OCI-M2 (cell line): ENCODE results near the gene BTF3.
"Not testable (repeated sequence)": the region's sequence is repeated elsewhere in the genome, so short reads cannot be mapped to it uniquely, and the experiment has no call there.

Source experiments
- DNase-seq: peaks from one replicate; lab custom pipeline; 2025; ENCODE audit not compliant: unreplicated experiment; lab: John Stamatoyannopoulos, UW

The BTF3 gene

DNA sequence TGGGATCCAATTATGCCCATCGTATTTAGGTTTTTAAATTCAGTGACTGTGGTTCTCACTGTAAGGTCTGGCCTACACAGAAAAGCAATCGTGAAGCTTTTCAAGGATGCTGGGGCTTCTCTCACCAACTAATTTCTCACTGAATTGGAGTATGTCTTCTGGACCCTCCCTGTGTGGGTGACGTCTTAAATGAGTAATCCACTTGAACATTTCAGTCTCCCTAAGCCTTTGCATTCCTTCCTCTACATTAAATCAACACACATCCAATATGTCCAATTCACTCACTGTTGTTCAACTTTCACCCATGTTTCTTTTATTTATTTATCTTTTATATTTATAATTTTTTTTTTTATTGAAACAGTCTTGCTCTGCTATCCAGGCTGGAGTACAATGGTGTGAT lies 12.5 kb upstream of the BTF3 start:
- DNase-seq, result no peak

DNA sequence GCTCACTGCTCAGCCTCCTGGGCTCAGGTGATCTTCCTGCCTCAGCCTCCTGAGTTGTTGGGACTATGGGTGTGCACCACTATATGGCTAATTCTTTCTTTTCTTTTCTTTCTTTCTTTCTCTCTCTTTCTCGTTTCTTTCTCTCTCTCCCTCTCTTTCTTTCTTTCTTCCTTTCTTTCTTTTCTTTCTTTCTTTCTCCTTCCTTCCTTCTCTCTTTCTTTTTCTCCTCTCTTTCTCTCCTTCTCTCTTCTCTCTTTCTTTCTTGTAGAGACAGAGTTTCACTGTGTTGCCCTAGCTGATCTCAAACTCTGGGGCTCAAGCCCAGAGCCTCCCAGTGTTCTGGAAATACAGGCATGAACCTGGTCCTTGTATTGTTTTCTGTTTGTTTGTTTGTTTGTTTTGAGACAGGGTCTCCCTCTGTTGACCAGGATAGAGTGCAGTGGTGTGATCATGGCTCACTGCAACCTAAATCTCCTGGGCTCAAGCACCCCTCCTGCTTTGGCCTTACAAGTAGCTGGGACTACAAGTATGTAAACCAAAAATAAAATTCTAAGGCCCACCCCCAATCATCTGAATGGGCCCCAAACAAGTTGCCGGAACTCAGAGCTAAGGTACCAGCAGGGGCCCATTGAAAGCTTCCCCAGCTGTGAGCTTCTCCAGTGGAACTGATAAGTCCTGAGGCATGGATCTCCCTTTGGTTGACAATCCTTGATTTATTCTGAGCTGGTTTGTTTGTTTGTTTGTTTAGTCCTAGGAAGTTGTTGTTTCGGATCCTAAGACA lies 11.9 kb upstream of the BTF3 start:
- DNase-seq, result no peak

DNA sequence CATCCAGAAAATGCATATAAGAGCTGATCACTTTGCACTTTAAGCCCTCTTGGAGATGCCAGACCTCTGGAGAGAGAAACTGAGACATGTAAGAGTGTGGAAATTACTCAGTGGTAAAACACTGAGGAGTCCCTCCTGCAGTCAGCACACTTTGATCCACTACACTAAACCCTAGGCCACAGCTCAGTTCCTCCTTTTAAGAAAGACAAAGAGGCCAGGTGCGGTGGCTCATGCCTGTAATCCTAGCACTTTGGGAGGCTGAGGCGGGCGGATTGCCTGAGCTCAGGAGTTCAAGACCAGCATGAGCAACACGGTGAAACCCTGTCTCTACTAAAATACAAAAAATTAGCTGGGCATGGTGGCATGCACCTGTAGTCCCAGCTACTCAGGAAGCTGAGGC lies 11.0 kb upstream of the BTF3 start:
- DNase-seq, result not testable (repeated sequence)

DNA sequence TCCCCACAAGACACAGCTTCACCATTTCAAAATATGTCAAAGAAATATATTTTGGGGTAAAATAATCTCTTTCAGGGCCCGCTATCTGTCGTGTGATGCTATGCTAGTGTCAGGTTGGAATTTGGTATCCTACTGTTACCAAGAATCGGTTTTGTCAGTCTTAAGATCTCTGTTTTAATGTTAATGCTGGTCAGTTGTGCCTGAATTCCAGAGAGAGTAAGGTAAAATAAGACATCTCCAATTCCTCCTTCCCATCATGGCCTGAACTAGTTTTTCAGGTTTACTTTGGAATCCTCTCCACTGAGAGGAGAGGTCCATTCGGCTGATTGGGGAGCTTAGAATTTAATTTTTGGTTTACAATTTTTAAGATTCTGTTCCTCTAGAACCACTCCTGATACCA lies 10.4 kb upstream of the BTF3 start:
- no peak for DNase-seq

DNA sequence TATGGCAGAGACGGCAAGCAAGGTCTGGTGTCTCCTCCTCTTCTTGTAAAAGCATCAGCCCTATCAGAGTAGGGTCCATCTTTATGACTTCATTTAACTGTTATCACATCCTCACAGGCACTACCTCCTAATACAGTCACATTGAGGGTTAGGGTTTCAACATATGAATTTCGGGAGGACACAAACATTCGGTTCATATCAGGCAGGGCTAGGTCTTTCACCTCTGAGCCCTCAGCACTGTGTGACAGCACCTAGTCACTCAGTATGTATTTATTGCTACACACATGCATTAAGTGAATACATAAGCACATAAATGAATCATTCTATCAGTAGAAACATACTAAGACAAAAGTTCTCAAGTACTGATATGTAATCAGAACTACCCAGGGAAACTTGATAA lies 9.4 kb upstream of the BTF3 start:
- no peak for DNase-seq

DNA sequence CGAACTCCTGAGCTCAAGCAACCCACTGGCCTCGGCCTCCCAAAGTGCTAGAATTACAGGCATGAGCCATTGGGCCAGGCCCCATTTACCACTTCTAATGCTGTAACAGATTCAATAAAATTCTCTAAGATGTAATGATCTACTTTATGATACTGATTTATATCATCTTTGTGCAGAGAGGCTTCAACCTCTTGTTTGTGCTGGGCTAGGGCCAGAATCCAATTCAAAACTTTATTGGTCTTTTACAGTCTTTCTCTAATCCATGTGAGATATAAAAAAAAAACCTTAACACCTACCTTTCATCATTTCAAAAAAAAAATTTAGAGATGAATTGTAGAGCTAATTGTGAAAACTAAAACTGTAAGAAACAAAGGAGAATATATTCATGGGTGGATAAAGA lies 8.2 kb upstream of the BTF3 start:
- DNase-seq, result no peak

DNA sequence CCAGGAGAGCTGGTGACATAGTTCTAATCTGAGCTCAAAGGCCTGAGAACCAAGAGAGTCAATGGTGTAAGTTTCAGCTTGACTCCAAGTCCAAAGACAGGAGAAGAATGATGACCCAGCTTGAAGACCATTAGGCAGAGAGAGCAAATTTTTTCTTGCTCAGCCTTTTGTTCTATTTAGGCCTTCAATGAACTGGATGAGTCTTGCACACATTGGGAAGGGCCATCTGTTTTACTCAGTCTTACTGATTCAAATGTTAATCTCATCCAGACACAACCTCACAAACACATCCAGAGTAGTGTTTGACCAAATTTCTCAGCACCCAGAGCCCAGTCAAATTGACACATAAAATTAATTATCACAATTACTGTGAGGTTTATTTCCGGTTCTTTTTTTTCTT lies 7.1 kb upstream of the BTF3 start:
- DNase-seq, result no peak

DNA sequence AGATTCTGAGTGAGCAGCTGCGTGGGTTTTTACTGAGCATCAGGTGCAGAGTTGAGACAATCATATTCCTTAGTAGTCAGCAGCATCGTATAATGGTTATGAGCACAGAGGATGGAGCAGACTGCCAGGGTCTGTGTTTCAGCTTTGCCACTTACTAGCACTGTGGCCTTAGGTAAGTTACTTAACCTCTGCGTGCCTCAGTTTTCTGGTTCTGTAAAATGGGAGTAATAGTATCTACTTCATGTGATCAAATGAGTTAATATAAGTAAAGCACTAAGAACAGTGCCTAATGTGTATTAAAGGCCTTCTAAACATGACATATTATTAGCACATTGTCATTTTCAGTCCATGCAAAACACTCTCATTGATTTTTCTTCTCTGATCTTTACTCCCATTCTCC lies 4.8 kb upstream of the BTF3 start:
- DNase-seq, result no peak

DNA sequence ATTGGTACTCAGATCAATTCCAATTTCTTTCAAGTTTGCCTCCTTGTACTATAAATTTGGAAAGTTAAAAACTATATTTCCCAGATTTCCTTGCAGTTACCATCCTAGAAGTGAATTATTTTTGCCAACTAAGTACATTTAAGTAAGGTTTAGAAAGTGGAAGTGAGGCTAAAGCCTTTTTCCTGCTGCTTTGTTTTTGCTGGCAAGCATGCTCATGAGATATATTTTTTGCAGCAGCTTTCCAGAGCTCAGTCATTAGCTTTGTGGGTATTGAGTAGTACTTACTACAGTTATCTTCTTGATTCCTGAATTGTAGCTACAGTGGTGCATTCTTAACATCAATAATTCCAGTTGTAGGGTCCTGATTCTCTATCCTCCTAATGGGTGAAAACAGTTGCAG lies 3.5 kb upstream of the BTF3 start:
- DNase-seq, result no peak

DNA sequence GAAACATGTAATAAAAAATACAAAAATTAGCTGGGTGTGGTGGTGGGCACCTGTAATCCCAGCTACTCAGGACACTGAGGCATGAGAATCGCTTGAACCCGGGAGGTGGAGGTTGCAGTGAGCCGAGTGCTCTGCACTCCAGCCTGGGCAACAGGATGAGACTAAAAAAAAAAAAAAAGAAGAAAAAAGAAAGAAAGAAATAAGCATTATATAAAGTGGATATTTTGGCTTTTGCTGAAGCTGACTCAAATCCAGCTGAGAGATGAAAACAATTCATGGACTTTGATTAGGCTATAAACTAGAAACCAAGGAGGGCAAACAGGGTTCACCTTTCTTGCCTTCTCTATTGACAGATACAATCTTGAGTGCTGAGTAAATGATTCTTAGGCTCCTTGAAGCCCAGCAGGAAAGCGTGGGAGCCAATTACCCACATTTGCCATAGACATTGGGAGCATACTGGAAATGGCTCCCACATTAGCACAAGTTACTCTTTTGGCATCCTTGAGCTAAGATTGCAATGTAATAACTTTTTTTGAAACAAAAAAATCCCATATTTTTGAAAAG lies 2.4 kb upstream of the BTF3 start:
- DNase-seq, result no peak

DNA sequence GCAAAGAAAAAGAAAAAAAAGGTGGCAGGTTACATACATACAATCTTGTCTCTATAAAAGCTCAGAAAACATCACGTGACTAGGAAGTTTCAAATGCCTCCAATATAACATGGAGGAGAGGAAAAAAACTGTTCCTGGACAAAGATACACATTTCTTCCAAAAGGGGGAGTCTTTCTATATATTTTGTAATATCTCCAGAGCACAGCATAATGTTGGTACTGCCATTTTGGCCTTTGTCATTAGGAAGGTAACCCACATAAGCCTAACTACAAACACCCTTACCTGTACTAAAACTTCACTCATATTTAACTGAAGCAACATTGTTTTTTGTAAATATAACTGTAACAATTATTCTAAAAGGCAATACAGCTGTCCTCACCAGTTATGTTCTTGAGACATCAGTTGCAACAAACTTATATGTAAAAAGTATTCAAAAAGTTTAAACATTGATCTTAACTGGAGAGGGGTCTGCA lies 1.2 kb upstream of the BTF3 start:
- peak; percentile 25 for DNase-seq

DNA sequence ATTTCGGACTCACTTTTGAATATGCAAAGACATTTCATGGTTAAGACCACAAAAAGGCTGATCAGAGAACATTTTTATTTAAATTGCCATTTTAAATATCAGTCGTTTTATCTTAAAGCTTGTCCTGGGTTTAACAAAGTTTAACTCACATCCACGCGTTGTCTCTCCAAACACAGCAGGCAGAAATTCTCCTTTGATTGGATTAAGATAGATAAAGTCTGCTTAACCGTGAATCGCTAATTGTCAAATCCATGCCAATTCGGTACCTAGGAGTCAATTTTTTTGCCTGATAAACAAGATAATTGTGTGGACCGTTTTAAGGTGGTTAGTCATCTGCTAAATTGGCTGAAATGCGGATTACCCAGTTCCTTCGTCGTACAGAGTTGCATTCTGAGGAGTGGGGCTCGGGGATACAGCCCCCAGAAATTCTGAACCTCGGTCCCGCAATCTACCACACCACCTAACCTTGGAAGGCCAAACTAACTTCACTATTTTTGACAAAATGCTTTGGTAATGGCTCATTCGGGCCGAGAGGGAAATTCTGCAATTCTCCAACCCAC lies 665 bp upstream of the BTF3 start:
- no peak for DNase-seq

DNA sequence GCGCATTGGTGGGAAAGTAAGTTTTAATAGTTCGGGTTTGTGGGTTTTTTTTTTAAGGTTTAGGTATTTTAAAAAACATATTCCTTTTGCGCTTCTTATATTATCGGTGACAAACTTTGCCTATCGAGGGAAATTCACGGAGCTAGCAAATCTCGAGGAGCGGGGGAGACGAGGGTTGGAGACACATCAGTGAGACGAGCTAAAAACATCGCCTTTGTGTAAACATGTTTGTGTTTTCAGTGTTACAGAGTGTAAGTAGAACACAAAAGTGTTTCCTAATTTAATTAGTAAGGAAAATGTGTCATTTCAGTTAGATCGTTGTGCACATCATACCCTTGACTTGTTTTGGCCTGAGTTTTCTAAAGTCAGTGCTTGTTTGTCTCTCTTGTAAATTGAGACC lies 945 bp downstream of the BTF3 start:
- DNase-seq, result no peak

DNA sequence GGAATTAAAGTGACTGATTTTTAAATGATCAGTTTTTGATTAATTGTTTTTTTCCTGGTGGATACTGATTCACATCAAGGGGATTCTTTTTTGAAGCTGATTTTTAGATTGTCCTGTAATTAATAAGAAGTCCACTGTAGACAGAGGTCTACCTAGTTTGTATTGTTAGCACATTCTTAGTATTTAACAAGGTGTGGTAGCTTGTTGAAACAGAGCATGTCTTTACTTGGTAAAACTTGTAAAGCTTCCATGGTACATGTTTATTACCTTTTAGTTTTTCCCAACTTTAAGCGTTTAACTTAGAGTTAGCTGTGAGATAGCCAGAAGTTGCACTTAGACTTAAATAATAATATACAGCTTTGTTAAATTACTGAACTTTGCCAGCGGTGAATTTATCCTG lies 1.5 kb downstream of the BTF3 start:
- no peak for DNase-seq

DNA sequence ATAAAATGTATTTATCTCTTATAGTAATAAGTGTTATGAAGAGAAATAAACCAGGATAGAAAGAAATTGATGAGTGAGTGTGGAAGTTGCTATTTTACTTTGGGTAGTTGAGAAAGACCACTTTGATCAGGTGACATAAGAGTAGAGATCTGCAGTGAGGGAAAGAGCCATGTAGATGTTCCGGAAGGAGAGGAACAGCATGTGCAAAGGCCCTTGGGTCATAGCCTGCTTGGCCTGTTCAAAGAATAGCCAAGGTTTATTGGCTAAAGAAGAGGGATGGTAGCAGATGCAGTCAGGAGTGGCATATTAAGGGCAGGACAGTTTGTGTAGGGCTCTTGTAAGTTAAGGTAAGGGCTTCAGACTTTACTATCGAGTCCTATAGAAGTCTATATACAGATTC lies 3.2 kb downstream of the BTF3 start:
- DNase-seq, result no peak

DNA sequence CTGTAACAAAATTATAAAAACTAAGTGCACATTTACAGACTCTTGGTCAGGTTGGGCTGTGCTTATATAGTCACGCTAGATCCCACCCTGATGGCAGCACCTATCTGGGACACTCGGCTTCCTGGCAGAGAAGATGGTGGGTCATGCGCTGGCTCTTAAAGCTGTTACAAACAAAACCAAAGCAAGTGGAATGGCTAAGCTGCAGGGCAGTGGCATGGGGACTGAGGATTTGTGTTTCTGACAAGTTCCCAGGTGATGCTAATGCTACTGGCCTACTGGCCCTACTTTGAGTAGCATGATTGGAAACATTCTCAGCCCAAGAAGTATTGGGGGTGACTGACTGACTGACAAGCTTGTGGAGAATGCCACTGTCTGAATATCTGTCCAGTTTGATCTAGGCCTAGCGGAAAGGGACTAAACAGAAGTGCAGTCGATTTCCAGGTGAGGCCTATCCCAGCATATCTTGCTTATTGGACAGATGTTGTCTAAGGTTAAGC lies 8.3 kb downstream of the BTF3 start:
- DNase-seq, result no peak

DNA sequence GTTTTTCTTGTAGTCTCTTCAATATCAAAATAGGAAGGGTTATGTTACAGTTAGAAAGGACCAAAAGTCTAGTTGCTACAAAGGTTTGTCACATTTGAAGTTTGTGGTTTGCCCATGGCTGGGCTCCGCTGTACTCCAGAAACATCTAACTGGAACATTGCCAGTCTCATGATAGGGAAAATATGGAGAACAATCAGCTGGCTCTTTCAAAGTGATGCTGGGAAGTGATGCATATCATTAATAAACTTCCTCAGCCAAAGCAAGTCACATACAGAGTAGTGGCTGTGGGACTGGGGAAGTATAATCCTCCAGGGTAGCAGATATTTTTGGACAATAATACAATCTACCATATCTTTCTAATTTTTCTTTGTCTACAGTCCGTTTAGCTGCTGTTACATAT lies 8.8 kb downstream of the BTF3 start:
- no peak for DNase-seq

DNA sequence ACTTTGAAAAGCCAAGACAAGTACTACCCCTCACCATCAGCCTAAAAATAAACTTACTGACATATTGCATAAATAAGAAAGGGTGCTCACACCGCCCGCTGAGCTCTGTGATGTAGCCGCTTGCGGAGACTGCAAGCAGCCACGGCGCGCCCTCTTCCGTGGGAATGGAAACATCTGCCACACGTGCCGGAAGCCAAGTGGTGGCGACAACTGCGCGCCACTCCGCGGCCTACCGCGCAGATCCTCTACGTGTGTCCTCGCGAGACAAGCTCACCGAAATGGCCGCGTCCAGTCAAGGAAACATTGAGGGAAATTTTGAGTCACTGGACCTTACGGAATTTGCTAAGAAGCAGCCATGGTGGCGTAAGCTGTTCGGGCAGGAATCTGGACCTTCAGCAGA lies 10.3 kb downstream of the BTF3 start:
- DNase-seq, result not testable (repeated sequence)

DNA sequence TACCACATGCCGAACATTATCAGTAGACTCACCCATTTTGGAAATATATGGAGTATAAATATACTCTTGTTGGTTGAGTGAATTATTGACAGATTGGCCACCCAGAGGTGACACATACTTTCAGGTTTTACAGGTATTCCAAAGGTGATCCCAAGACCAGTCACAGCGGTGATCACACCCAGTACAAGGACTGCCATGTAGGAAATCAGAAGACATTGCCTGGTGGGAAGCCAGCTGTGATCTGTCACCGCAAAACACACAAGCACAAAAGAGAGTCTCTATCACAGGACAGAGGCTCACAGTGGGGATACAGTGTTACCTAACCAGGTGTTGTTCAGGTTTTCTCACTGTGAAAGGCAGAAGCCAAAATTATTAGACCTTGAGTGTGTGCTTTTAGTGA lies 15.8 kb downstream of the BTF3 start:
- DNase-seq, result no peak

DNA sequence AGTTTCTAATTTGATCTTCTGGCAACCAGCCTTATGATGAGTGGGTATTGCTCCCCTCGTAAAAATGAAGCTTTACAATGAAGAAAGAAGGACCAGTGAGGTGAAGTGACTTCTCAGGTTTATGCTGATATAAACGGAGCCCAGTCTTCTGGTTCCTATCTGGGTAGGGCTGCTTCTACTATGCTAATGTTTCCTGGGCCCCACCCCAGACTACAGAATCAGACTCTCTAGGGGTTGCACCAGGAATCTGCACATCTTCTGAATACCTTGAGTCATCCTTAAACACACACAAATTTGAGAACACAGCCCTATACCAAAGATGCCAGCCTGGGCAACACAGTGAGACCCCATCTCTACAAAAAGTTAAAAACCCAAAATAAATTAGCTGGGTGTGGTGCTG lies 16.2 kb downstream of the BTF3 start:
- no peak for DNase-seq

DNA sequence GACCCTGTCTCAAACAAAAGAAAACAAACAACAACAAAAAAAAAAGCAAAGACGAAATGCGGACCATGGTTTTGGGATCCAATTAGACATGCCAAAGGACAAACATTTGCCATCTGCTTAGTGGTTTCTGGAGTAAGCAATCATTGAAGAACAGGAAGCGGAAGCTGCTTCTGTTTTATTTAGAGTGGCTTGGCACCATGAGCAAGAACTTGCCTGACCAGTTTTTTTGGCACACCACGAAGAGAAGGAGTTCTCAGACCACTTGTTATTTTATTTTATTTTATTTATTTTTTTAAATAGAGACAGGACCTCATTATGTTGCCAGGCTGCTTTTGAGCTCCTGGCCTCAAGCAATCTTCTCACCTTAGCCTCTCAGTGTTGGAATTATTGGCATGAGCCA lies 17.0 kb downstream of the BTF3 start:
- DNase-seq, result no peak

DNA sequence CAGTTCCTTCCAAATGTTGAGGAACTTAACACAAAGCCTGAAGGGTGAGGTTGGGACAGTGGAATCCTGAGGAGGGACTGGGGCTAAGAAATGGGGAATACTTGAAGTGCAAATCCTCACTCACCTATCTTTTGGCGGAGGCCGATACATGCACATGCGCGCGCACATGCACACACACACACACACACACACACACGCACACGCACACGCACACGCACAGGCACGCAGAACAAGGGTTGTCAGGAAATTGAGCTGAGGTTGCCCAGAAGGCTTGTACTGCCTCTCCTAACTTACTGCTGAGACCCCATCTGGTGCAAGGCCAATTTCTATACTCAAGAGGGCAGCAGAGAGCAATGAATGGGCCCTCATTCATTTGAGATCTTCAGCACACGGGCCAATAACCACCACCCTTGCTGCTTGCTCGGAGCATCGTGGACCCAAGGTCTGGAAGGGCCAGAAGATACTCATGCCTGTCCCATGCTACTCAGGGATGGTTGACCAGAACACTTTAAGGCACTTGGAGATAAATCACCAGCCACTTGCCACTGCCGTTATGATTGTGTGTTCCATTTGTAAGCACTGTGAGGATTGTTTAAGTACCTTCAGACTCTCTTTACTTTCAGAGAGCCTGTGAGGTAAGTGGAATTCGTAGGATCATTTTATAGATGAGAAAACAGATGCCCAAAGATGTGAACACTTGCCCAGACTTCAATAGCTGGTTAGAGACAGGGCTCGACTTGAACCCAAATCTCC lies 21.5 kb downstream of the BTF3 start:
- no peak for DNase-seq
